Glomerular visceral epithelial cell (primary cell): Measurements from ENCODE around the gene ATP9B.
"Not testable (repeated sequence)": the region's sequence is repeated elsewhere in the genome, so short reads cannot be mapped to it uniquely, and the experiment has no call there.

Source experiments
- DNase-seq: peaks from one replicate; pipeline ENCODE4 v3.0.0-alpha.2; 2016; ENCODE audit errors: extremely low spot score

ATP9B gene

GRCh38 chr18:79241755-79242154 is 172.6 kb downstream of the ATP9B start:
- no peak for DNase-seq

GRCh38 chr18:79242246-79242645 is 173.1 kb downstream of the ATP9B start:
- DNase-seq = no peak

GRCh38 chr18:79245517-79246001 is 176.4 kb downstream of the ATP9B start:
- DNase-seq = no peak

GRCh38 chr18:79246309-79247108 is 177.3 kb downstream of the ATP9B start:
- peak; percentile 83 for DNase-seq

- DNase-seq = no peak
These were observed 179.4 kb downstream of the ATP9B start for GRCh38 chr18:79248495-79249060.

GRCh38 chr18:79250301-79250981 is 181.2 kb downstream of the ATP9B start:
- DNase-seq = no peak

- DNase-seq = no peak
These were observed 181.8 kb downstream of the ATP9B start for GRCh38 chr18:79251021-79251420.

GRCh38 chr18:79252904-79253633 is 183.9 kb downstream of the ATP9B start:
- DNase-seq = no peak

GRCh38 chr18:79257480-79257879 is 188.3 kb downstream of the ATP9B start:
- DNase-seq = no peak

- no peak for DNase-seq
These were observed 189.3 kb downstream of the ATP9B start for GRCh38 chr18:79258447-79258846.

- DNase-seq = no peak
These were observed 190.0 kb downstream of the ATP9B start for GRCh38 chr18:79259218-79259617.

- DNase-seq = no peak
These were observed 190.8 kb downstream of the ATP9B start for GRCh38 chr18:79260023-79260422.

- no peak for DNase-seq
These were observed 191.3 kb downstream of the ATP9B start for GRCh38 chr18:79260510-79260909.

GRCh38 chr18:79265068-79265467 is 195.9 kb downstream of the ATP9B start:
- DNase-seq = not testable (repeated sequence)

- DNase-seq = not testable (repeated sequence)
These were observed 202.6 kb downstream of the ATP9B start for GRCh38 chr18:79271812-79272211.

- no peak for DNase-seq
These were observed 203.7 kb downstream of the ATP9B start for GRCh38 chr18:79272916-79273315.

- DNase-seq = no peak
These were observed 205.6 kb downstream of the ATP9B start for GRCh38 chr18:79274823-79275222.

GRCh38 chr18:79275461-79275860 is 206.3 kb downstream of the ATP9B start:
- no peak for DNase-seq

- no peak for DNase-seq
These were observed 206.8 kb downstream of the ATP9B start for GRCh38 chr18:79275992-79276391.

GRCh38 chr18:79278896-79279295 is 209.7 kb downstream of the ATP9B start:
- no peak for DNase-seq

GRCh38 chr18:79283131-79283810 is 214.1 kb downstream of the ATP9B start:
- DNase-seq = no peak
